WI38 (cell line): ENCODE measurements around the gene SLC24A3.

Experiments
- H3K4me3 ChIP-seq: 2 replicates; pipeline ENCODE4 v1.5.1; 2011; ENCODE audit warnings: low read depth, mild to moderate bottlenecking, control low read depth, low read length
- CTCF ChIP-seq: IDR thresholded peaks from 2 replicates; pipeline ENCODE4 v1.5.1; 2012; ENCODE audit warnings: low read depth, mild to moderate bottlenecking, control low read depth, low read length

The SLC24A3 gene

GRCh38 chr20:19330731-19331130, 118.3 kb downstream of the SLC24A3 start:
- TF ChIP-seq CTCF: no peak
- no peak overlapping the region for H3K4me3 ChIP-seq

- TF ChIP-seq CTCF: no peak
Measured at GRCh38 chr20:19333563-19333962, 121.1 kb downstream of the SLC24A3 start.

GRCh38 chr20:19335341-19335740, 122.9 kb downstream of the SLC24A3 start:
- H3K4me3 ChIP-seq: no peak overlapping the region
- no peak for TF ChIP-seq CTCF

More at GRCh38 chr20:19333563-19333962, 121.1 kb downstream of the SLC24A3 start:
- no peak overlapping the region for H3K4me3 ChIP-seq

GRCh38 chr20:19335916-19336315, 123.5 kb downstream of the SLC24A3 start:
- no peak overlapping the region for H3K4me3 ChIP-seq
- TF ChIP-seq CTCF: no peak

- no peak overlapping the region for H3K4me3 ChIP-seq
- no peak for TF ChIP-seq CTCF
Measured at GRCh38 chr20:19336631-19337030, 124.2 kb downstream of the SLC24A3 start.

GRCh38 chr20:19338380-19338779, 125.9 kb downstream of the SLC24A3 start:
- TF ChIP-seq CTCF: no peak
- H3K4me3 ChIP-seq: no peak overlapping the region

- H3K4me3 ChIP-seq: no peak overlapping the region
- TF ChIP-seq CTCF: no peak
Measured at GRCh38 chr20:19338960-19339359, 126.5 kb downstream of the SLC24A3 start.
